ENCODE results near the gene AHCYL2.

GRCh38 chr7:129264534-129264933 is 39.7 kb downstream of the AHCYL2 start:
- no peak for TF ChIP-seq POLR2AphosphoS5 (IDR thresholded peaks at IDR 0.05)
- no peak for TF ChIP-seq CTCF (IDR thresholded peaks at IDR 0.05)
- TF ChIP-seq POLR2A (IDR thresholded peaks at IDR 0.05) = no peak

All from gastroesophageal sphincter (tissue), 3 donors.